Smooth muscle cell (in vitro differentiated cells): ENCODE measurements around the gene TAT. TPM values are rescaled to one million over a fixed set of nuclear protein-coding genes. Genes with fewer than 3 reads are reported as not detected.

Source experiments
- DNase-seq: peaks from one replicate; lab custom pipeline; 2025; ENCODE audit not compliant: unreplicated experiment; lab: John Stamatoyannopoulos, UW
- H2AFZ ChIP-seq: fragments of 200-600 bp; sonication (generic); 2 replicates; pipeline ENCODE4 v1.6.0; 2016; ENCODE audit warnings: antibody characterized with exemption, low read depth, mild to moderate bottlenecking
- H3F3A ChIP-seq: fragments of 200-600 bp; sonication (generic); 2 replicates; pipeline ENCODE4 v1.6.0; 2017; ENCODE audit warnings: antibody characterized with exemption, low read depth
- H3K27ac ChIP-seq: fragments of 200-600 bp; sonication (generic); 2 replicates; pipeline ENCODE4 v1.5.1; 2016; ENCODE audit warnings: low read depth, mild to moderate bottlenecking
- H3K27me3 ChIP-seq: fragments of 200-600 bp; sonication (generic); 2 replicates; pipeline ENCODE4 v1.6.1; 2016; ENCODE audit warnings: low read depth, mild to moderate bottlenecking
- H3K36me3 ChIP-seq: fragments of 200-600 bp; sonication (generic); 2 replicates; pipeline ENCODE4 v1.5.1; 2016; ENCODE audit warnings: low read depth
- H3K4me1 ChIP-seq: fragments of 200-600 bp; sonication (generic); 2 replicates; pipeline ENCODE4 v1.5.1; 2016; ENCODE audit warnings: low read depth
- H3K4me2 ChIP-seq: fragments of 200-600 bp; sonication (generic); 2 replicates; pipeline ENCODE4 v1.6.0; 2016; ENCODE audit warnings: mild to moderate bottlenecking
- H3K4me3 ChIP-seq: fragments of 200-600 bp; sonication (generic); 2 replicates; pipeline ENCODE4 v1.5.1; 2016; ENCODE audit warnings: mild to moderate bottlenecking
- H3K79me2 ChIP-seq: fragments of 200-600 bp; sonication (generic); 2 replicates; pipeline ENCODE4 v1.6.0; 2016; ENCODE audit warnings: low read depth, mild to moderate bottlenecking
- H3K9ac ChIP-seq: fragments of 200-600 bp; sonication (generic); 2 replicates; pipeline ENCODE4 v1.6.0; 2016; ENCODE audit warnings: low read depth
- H3K9me3 ChIP-seq: fragments of 200-600 bp; sonication (generic); replicated peaks from 2 replicates; pipeline ENCODE4 v1.5.1; 2016; ENCODE audit warnings: low read depth
- H4K20me1 ChIP-seq: fragments of 200-600 bp; sonication (generic); 2 replicates; pipeline ENCODE4 v1.6.0; 2016; ENCODE audit warnings: low read depth
- CTCF ChIP-seq: fragments of 200-600 bp; sonication (generic); IDR thresholded peaks from 2 replicates; pipeline ENCODE4 v1.5.1; 2017; ENCODE audit warnings: borderline replicate concordance, mild to moderate bottlenecking, antibody characterized with exemption; ENCODE audit not compliant: insufficient read depth, poor library complexity, severe bottlenecking
- whole genome bisulfite sequencing: methylation state at CpG from one replicate; pipeline ENCODE4 v1.1.7; 2016; ENCODE audit warnings: low lambda C conversion rate; 5-methylcytosine and 5-hydroxymethylcytosine counted together
- polyA plus RNA-seq: library from polyadenylated mRNA; unstranded; fragments of >200 nt; fragmentation: Nextera tagmentation; extraction: Ambion mirVana; gene quantifications from 2 replicates; pipeline ENCODE4 v1.2.1, GENCODE V29; 2016
- total RNA-seq: library from RNA; depleted of rRNA; stranded (reverse); fragments of >200 nt; gene quantifications from 2 replicates; pipeline ENCODE4 v1.2.3, GENCODE V29; 2014

Gene TAT
- total and polyA plus RNA-seq, 2 experiments from 2014 or later, result not detected

GRCh38 chr16:71569621-71570020, 7.3 kb downstream of the TAT start:
- Histone ChIP-seq H3K4me2 (no peak overlapping the region), H3K27me3 (no peaks in the 10 kb centered on the region), H3F3A (peaks cover 6% of the 10 kb centered on the region), H4K20me1 (no peaks in the 10 kb centered on the region), H3K79me2 (no peaks in the 10 kb centered on the region), H3K36me3 (no peaks in the 10 kb centered on the region), H2AFZ (no peak overlapping the region), H3K27ac (no peak overlapping the region), H3K9ac (no peak overlapping the region), H3K4me1 (no peaks in the 10 kb centered on the region), H3K4me3 (no peak overlapping the region), H3K9me3 (no peaks in the 10 kb centered on the region)
- no peak for DNase-seq
- 98% methylated on average over 4 of the region's 4 CpGs for WGBS
- TF ChIP-seq CTCF, result no peak

GRCh38 chr16:71568551-71568950, 8.3 kb downstream of the TAT start:
- H3K9ac ChIP-seq, result no peak overlapping the region
- no peaks in the 10 kb centered on the region for H3K27me3 ChIP-seq
- H3K4me1 ChIP-seq, result no peaks in the 10 kb centered on the region
- peaks cover 6% of the 10 kb centered on the region for H3F3A ChIP-seq
- H3K4me3 ChIP-seq, result no peak overlapping the region
- TF ChIP-seq CTCF, result no peak
- H4K20me1 ChIP-seq, result no peaks in the 10 kb centered on the region
- no peak overlapping the region for H2AFZ ChIP-seq
- no peaks in the 10 kb centered on the region for H3K9me3 ChIP-seq
- no peak for DNase-seq
- no peak overlapping the region for H3K27ac ChIP-seq
- WGBS, result 96% methylated on average over 4 of the region's 4 CpGs
- no peak overlapping the region for H3K4me2 ChIP-seq
- no peaks in the 10 kb centered on the region for H3K36me3 ChIP-seq
- no peaks in the 10 kb centered on the region for H3K79me2 ChIP-seq

- Histone ChIP-seq H4K20me1 (no peaks in the 10 kb centered on the region), H3K79me2 (no peaks in the 10 kb centered on the region), H3K27ac (no peak overlapping the region), H3K36me3 (no peaks in the 10 kb centered on the region), H3F3A (peaks cover 6% of the 10 kb centered on the region), H3K4me3 (no peak overlapping the region), H3K4me2 (no peak overlapping the region), H3K9me3 (no peaks in the 10 kb centered on the region), H3K9ac (no peak overlapping the region), H3K27me3 (no peaks in the 10 kb centered on the region), H2AFZ (no peak overlapping the region), H3K4me1 (no peaks in the 10 kb centered on the region)
- no peak for DNase-seq
- no peak for TF ChIP-seq CTCF
- 95% methylated on average over 8 of the region's 8 CpGs for WGBS
Observed at GRCh38 chr16:71567931-71568330, 9.0 kb downstream of the TAT start.
